ENCODE results near the gene CAMTA2. TPM values are rescaled to one million over a fixed set of nuclear protein-coding genes. Genes with fewer than 3 reads are reported as not detected.
"Not testable (repeated sequence)": the region's sequence is repeated elsewhere in the genome, so short reads cannot be mapped to it uniquely, and the experiment has no call there.

CAMTA2 gene
- total and polyA plus RNA-seq, 7 donors: 9.9 to 64.5 (median 24.6) TPM

GRCh38 chr17:4931963-4932362, 55.5 kb downstream of the CAMTA2 start, which contains the start of gene GP1BA:
GP1BA (plus strand) TSS chr17:4932277; CDS start chr17:4932605, 328 bp downstream.
- Histone ChIP-seq H3K4me3 (no peak within 1 kb of the TSS), H3K27ac (no peak within 1 kb of the TSS), H3K27me3 (no peaks in the 10 kb centered on the region), H3K9me3 (no peaks in the 10 kb centered on the region), H3K4me1 (peaks cover 0 to 9% (median 8%) of the 10 kb centered on the region in 4 donors), H3K36me3 (peaks cover 0 to 12% (median 4%) of the 10 kb centered on the region in 4 donors)
- no peak for DNase-seq
- WGBS, 2 donors: 73 to 87% methylated on average over 14 of the region's 14 CpGs
- intact Hi-C loops (cut with DNase I): no loop called here
- no peak for TF ChIP-seq POLR2AphosphoS5 (IDR thresholded peaks at IDR 0.05)
- TF ChIP-seq EP300 (IDR thresholded peaks at IDR 0.05): no peak
- TF ChIP-seq CTCF (IDR thresholded peaks at IDR 0.05): no peak
- TF ChIP-seq POLR2A (IDR thresholded peaks at IDR 0.05): no peak

DNA sequence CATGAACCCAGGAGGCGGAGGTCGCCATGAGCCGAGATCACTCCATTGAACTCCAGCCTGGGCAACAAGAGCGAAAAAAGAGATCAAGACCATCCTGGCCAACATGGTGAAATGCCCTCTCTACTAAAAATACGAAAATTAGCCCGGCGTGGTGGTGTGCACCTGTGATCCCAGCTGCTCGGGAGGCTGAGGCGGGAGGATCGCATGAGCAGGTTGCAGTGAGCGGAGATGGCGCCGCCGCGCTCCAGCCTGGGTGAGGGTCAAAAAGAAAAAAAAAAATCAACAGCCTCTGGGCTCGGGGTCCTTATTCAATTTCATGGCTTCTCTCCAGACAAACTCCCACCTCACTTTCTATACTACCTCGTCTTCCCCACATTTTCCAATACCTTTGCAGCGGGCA, 58.6 kb downstream of the CAMTA2 start:
- H3K4me3 ChIP-seq: no peak overlapping the region
- no peak for DNase-seq
- intact Hi-C loops (cut with DNase I): no loop called here
- no peaks in the 10 kb centered on the region for H3K9me3 ChIP-seq
- no peak overlapping the region for H3K27ac ChIP-seq
- peaks cover 0 to 1% (median under 1%) of the 10 kb centered on the region in 4 donors for H3K4me1 ChIP-seq
- no peak for TF ChIP-seq CTCF (IDR thresholded peaks at IDR 0.05)
- no peak for TF ChIP-seq EP300 (IDR thresholded peaks at IDR 0.05)
- no peak for TF ChIP-seq POLR2A (IDR thresholded peaks at IDR 0.05)
- TF ChIP-seq POLR2AphosphoS5 (IDR thresholded peaks at IDR 0.05): no peak
- WGBS, 2 donors: 98% methylated on average over 18 of the region's 18 CpGs
- no peaks in the 10 kb centered on the region for H3K36me3 ChIP-seq
- H3K27me3 ChIP-seq: no peaks in the 10 kb centered on the region

DNA sequence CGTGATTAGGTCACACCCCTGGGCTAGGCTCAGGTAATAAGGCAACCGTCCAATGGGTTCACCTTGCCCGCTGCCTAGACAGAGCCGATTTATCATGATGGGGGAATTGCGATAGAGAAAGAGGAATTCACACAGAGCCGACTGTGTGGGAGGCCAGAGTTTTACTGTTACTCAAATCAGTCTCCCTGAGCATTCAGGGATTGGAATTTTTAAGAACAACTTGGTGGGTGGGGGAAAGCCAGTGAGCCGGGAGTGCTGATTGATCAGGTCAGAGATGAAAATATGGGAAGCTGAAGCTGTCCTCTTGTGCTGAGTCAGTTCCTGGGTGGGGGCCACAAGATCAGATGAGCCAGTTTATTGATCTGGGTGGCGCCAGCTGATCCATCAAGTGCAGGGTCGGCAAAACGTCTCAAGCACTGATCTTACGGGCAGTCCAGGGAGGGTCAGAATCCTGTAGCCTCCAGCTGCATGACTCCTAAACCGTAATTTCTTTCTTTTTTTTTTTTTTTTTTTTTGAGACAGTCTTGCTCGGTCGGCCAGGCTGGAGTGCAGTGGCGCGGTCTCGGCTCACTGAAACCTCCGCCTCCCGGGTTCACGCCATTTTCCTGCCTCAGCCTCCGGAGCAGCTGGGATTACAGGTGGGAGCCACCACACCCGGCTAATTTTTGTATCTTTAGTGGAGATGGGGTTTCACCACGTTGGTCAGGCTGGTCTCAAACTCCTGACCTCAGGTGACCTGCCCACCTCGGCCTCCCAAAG, 60.7 kb downstream of the CAMTA2 start:
- H3K4me1 ChIP-seq; H3K9me3 ChIP-seq; intact Hi-C loops (cut with DNase I); H3K36me3 ChIP-seq; H3K27me3 ChIP-seq; H3K27ac ChIP-seq; H3K4me3 ChIP-seq; DNase-seq: not testable (repeated sequence)
- 84 to 89% methylated on average over 24 of the region's 24 CpGs for WGBS, 2 donors

DNA sequence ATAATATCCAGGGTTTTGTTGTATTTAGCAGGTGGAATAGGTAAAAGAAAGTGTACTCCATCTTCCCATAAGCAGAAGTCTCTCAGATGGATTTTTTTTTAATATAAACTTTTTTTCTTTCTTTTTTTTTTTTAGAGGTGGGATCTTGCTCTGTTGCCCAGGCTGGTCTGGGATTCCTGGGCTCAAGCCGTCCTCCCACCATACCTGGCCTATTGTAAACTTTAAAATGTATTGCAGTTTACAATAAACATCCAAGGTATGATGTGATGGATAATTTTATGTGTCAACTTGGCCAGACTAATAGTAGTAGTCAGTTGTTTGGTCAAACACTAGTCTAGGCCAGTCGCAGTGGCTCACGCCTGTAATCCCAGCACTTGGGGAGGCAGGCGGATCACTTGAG, 66.2 kb downstream of the CAMTA2 start:
- TF ChIP-seq POLR2AphosphoS5 (IDR thresholded peaks at IDR 0.05) (no peak), POLR2A (IDR thresholded peaks at IDR 0.05) (no peak), EP300 (IDR thresholded peaks at IDR 0.05) (no peak), CTCF (IDR thresholded peaks at IDR 0.05) (no peak)
- H3K27ac ChIP-seq: no peak overlapping the region
- H3K36me3 ChIP-seq: no peaks in the 10 kb centered on the region
- H3K9me3 ChIP-seq: no peaks in the 10 kb centered on the region
- 89 to 90% methylated on average over 4 of the region's 4 CpGs for WGBS, 2 donors
- no peak for DNase-seq
- intact Hi-C loops (cut with DNase I): no loop called here
- no peak overlapping the region for H3K4me3 ChIP-seq
- H3K27me3 ChIP-seq: no peaks in the 10 kb centered on the region
- no peaks in the 10 kb centered on the region for H3K4me1 ChIP-seq

GRCh38 chr17:4920351-4921048, 67.0 kb downstream of the CAMTA2 start:
- Histone ChIP-seq H3K4me1 (no peaks in the 10 kb centered on the region), H3K4me3 (no peak overlapping the region), H3K9me3 (no peaks in the 10 kb centered on the region), H3K27ac (no peak overlapping the region), H3K36me3 (no peaks in the 10 kb centered on the region), H3K27me3 (no peaks in the 10 kb centered on the region)
- no peak for TF ChIP-seq EP300 (IDR thresholded peaks at IDR 0.05)
- no peak for TF ChIP-seq CTCF (IDR thresholded peaks at IDR 0.05)
- no peak for TF ChIP-seq POLR2A (IDR thresholded peaks at IDR 0.05)
- no peak for TF ChIP-seq POLR2AphosphoS5 (IDR thresholded peaks at IDR 0.05)
- intact Hi-C loops (cut with DNase I): no loop called here
- DNase-seq: no peak
- WGBS, 2 donors: 79 to 85% methylated on average over 10 of the region's 10 CpGs

Measured in sigmoid colon (tissue), 7 donors.